Stimulated activated CD4-positive, alpha-beta T cell treated with anti-CD3 and anti-CD28 coated beads, Interleukin-4, amount 100 ng/mL, for 24 hours (primary cell): Measurements from ENCODE around the gene ZC3H13.

Source experiments
- DNase-seq: peaks from one replicate; pipeline ENCODE4 v3.0.0-alpha.2; 2020

ZC3H13 gene

DNA sequence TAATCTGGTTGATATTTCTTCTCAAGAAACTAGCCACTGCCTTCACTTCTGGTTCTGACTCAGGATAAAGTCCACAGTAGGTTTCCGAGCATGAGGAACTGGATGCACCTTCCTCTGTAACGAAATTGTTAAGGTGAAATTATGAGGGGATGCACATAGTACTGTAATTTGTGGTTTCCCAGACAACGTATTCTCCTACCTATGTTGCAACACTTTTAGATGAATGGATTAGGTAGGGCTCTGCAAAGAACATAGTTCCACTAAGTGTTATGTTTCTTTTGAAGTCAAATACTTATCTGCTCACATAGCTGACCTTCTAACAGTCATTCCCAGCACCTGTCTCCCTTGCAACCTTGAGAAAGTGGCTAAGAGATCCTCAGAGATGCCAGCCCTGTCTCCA, 5.7 kb upstream of the ZC3H13 start:
- DNase-seq: no peak

DNA sequence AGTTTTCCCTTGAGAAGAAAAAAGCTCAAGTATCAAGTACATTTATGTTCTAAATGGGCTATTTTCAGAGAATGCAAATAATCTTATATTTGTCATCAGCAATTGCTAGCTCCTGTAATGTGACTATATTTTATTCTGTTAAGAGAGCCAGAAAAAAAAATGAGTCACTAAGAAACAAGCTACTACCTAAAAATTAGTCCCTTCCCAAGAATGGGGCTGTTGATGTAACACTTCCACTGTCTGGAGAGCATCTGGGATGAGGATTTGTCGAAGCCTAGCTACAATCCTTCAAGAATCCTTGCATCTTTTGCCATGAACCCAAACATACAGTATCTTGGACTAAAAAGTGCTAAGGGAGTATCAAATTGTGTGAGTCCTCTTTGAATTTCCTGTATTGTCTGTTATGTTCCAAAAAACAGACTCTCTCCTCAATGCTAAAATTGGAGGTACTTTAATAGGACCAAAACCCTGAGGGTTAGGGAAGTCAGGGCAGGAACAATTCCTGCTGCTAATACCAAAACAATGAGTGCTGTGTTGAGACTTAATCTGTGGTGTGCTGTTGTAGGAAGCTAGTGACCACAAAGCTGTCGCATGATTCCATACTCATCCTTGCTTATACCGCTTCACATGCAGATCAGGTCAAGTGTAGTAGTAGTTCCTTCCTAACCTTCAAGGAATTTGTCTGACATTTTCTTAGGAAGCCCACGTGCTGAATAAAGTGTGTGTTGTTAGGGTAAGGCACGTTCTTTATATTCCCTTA, 4.9 kb upstream of the ZC3H13 start:
- no peak for DNase-seq

DNA sequence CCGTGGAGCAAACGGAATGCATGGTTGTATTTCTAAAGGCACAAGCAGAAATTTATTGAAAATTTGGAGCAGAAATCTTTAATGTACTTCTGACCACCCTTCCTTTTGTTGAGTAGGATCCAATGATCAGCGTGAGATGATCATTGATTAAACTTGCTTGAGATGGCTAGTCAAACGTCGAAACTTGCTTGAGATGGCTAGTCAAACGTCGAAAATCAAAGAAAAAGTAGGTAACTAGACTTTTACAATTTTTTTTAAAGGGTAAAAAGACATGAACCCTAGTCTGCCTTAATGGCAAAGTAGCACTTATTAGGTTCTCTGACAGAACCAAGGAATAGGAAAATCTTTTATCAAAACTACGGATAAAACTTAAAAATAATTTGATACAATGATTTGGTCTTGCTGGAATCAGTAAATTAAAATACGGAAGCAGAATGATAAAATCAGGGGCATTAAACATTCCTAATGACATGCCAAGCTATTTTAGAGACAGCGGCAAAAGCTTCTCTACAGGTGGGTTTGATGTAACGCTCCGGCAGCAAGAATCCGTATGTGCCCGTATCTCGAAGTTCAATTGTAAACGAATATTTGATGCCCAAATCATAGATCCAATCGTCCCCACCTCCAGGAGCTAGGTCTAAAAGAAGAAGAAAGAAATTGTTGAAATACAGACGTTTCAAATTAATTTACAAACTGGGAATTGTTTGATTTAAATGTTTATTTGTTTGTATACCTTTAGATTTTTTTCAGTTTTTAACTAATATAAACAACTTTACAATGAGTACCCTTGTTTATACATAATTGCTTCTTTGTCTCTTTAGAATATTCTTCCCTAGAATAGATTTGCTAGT, 841 bp upstream of the ZC3H13 start:
- DNase-seq: no peak

DNA sequence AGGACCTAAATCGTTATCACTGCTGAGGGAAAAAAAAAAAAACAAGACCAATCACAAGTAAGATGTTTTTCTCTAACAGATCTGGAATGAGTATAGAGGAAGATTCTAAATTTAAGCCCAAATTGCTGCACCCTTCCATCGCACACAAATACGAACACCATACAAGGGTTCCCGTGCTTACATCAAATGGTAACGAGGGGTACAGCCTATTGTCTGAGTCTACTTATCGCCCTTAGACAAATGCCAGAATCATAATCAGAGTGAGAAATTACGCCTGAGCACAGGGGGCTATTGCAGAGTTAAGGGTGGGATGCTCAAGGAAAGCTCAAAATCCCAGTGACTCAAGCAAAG, 603 bp downstream of the ZC3H13 start:
- no peak for DNase-seq

- no peak for DNase-seq
Observed at GRCh38 chr13:46050771-46051170, 1.8 kb downstream of the ZC3H13 start.

DNA sequence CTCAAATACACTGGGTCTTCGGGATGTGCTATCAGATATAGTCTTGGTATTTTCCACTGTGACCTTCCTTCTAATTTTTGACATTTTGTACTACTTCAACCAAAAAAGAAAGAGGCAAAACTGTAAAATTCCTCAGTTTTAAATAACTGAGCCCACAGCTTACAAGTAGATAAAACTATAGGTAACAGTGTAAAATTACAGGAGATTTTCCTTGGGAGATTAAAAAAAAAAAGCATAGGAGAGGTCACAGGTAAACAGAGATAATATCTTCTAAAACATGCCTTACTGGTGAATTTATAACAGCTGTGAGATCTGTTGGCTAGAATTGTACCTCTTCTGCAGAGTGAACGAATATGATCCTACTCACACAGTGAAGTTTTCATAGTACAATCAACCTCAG, 7.1 kb downstream of the ZC3H13 start:
- DNase-seq: no peak

- DNase-seq: no peak
Observed at GRCh38 chr13:46043647-46044046, 8.9 kb downstream of the ZC3H13 start.

DNA sequence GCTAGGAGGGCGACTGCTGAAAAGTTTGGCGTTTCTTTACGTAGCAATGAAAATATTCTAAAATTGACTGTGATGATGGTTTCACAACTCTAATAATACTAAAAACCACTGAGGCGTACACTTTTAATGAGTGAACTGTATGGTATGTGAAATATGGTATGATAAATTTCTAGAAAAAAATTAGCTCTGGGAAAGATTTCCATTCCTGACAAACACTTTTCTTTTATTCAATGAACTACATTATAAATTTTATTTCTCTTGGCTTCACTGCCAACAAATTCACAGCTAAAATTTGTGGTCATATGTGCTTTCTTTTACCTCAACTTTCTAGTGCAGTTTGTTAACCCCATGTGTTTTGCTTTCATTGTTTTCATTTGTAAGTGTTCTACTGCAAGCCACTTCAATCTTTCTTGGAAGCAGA, 11.1 kb downstream of the ZC3H13 start:
- no peak for DNase-seq

DNA sequence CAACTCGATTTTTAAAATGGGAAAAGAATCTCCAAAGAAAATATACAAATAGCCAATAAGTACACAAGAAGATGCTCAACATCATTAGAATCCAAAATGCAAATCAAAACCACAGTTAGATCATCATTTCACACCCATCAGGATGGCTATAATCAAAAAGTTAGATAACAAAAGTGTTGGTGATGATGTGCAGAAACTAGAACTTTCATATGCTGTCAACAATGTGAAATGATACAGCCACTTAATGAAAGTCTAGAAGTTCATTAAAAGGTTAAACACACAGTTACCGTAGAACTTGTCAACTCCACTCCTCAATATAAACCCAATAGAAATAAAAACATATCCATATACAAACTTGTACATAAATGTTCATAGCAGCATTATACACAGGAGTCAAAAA, 11.8 kb downstream of the ZC3H13 start:
- no peak for DNase-seq

- DNase-seq: no peak
Observed at GRCh38 chr13:46039411-46040182, 12.9 kb downstream of the ZC3H13 start.

DNA sequence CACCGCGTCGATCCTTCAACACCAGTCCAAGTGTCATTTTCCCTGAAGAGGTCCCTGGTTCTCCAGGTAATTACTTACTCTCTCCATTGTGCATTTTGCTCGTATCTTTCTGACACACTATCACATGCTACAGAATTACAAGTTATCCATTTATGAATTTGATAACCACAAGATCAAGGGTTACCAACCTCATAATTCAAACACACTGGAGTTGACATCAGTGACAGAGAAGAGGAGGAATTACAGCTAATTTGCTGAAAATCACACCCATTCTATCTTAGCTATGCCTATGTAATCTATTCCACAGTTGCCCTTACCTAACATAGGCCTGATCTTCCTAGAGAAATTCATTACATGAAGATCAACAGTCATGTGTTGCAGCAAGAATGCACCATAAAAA, 14.2 kb downstream of the ZC3H13 start:
- DNase-seq: no peak

DNA sequence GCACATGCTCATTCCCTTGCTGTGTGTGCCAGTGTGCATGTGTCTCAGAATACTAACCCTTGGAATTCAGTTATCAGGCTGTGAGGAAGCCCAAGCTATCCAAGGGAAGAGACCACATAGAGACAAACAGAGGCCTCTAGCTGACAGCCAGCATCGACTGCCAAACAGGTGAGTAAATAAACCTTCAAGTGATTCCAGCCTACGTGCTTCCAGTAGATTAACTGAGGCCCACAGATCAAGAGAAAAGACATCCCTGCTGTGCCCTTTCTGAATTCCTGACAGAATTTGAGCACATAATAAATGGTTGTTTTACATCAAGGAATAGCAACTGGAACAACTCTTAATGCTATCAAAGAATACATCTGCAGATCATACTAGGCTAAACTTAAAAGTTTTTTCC, 17.5 kb downstream of the ZC3H13 start:
- no peak for DNase-seq

GRCh38 chr13:46032341-46032740, 20.2 kb downstream of the ZC3H13 start:
- no peak for DNase-seq

DNA sequence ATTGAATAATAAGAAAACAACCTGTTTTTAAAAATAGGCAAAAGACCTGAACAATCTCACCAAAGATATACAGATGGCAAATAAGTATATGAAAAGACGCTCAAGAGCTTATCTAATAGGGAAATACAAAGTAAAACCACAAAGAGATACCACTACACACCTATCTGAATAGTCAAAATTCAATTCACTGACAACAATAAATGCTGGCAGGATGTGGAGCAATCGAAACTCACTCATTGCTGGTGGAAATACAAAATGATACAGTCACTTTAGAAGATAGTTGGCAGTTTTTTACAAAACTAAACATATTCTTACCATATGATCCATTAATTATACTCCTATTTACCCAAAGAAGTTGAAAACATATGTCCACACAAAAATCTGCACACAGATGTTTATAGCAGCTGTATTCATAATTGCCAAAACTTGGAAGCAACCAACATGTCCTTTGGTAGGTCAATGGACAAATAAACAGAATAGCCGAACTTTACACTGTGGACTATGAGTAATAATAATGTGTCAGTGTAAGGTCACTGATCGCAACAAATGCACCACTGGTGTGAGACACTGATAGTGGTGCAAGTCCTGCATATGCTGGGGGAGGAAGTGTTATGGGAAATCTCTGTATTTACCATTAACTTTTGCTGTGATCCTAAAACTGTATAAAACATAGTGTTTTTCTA, 20.8 kb downstream of the ZC3H13 start:
- DNase-seq: no peak

- no peak for DNase-seq
Observed at GRCh38 chr13:46025157-46025556, 27.4 kb downstream of the ZC3H13 start.

GRCh38 chr13:46022481-46022880, 30.1 kb downstream of the ZC3H13 start:
- DNase-seq: no peak

GRCh38 chr13:46016216-46016615, 36.3 kb downstream of the ZC3H13 start:
- no peak for DNase-seq

DNA sequence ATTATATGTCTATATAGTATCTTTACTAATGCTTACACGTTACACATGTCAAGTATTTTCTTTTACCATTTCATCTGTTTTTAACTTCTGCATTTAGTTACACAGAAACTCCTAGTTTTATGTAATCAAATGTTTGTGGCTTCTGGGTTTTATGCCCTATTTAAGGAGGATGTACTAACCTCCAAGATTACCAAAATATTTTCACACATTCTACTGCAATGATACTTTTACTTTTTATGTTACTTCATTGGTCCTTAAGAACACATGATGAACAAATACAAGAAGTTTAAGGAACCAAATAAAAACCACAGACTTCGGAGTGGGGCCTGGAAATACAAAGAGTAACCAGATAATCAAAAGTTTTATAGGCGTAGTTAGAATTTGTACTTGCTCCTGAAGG, 37.2 kb downstream of the ZC3H13 start:
- DNase-seq: no peak

DNA sequence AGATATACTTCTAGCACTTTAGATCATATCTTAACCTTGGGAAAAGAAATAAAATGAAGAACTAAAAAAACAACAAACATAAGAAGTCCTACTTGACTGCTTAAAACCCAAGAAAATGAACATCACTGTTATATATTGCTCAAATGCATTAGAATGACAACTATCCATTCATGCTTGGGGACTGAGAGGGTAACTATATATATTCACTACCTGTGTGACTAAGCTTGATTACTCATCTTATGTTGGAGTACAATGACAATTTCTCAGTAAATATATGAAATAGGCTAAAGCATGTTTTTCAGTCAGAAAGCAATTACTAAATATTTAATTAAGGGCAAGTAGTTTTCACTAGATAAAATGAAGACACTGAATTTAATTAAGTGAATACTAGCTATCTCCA, 40.1 kb downstream of the ZC3H13 start:
- DNase-seq: no peak

DNA sequence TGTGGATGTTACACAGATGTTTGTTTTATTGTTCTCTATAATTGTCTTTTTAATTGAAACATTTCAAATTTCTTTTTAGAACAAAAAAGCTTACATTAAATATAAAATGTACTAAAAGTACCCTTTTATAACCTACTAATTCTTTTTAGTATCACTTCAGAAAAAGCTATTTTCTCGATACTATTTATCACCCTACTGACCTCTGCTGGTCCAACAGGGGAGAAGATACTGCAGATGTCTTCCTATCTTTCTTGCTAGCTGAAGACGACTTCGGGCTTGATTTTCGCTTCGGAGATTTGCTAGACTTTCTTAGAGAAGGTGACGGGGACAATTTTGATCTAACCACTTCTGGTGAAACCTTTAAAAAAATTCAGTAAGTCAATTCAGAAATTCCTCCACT, 42.4 kb downstream of the ZC3H13 start:
- DNase-seq: no peak

DNA sequence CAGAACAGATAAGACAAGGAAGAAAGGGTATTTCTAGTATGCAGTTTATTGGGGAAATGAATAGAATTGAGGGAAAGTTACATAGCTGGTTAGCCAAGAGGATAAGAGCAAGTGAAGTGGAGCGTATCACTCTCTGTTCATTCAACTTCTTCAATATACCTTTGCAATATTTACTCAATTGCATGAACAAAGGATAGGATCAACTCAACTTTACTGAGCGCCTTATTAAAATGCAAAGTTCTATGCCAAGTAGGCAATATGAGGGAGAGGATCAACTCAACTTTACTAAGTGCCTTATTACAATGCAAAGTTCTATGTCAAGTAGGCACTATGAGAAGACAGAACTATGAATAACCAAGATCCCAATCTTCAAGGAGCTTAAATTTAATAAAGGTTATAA, 43.9 kb downstream of the ZC3H13 start:
- DNase-seq: no peak

- DNase-seq: no peak
Observed at GRCh38 chr13:46006688-46007452, 45.7 kb downstream of the ZC3H13 start.
